K562 (cell line): ENCODE data around the gene CDH16. TPM values are rescaled to one million over a fixed set of nuclear protein-coding genes. Genes with fewer than 3 reads are reported as not detected.

Experiments
- ATAC-seq: fragments of 200-7000 bp; cut with Tn5 transposase; 3 replicates; pipeline ENCODE4 v1.9.1; 2020; ENCODE audit warnings: moderate library complexity
- BruUV-seq: library from RNA; stranded (reverse); fragments of 400-500 nt; replicated peaks from 2 replicates; lab custom pipeline; 2021; lab: Mats Ljungman, UMichigan
- CTCF ChIA-PET: fragments of 300-600 bp; formaldehyde crosslinking; extraction: SDS; loops from one replicate; lab custom pipeline; 2021; ENCODE audit warnings: low intra/inter-chr PET ratio; lab: Yijun Ruan, JAX
- POLR2A ChIA-PET: fragments of 300-600, 350-650 bp; sonication (Branson Sonifier 250); formaldehyde crosslinking; extraction: SDS; loops from one replicate; lab custom pipeline; 2021; ENCODE audit warnings: antibody characterized with exemption, inconsistent platforms; lab: Yijun Ruan, JAX
- DNase-seq, 4 experiments: peaks; one replicate each; pipeline versions ENCODE4 v3.0.0 to v3.0.0-alpha.2; 2011 to 2018; ENCODE audit warnings: low spot score in 3 of 4, mixed read lengths in 3 of 4; ENCODE audit errors: extremely low read depth in 1 of 4
- FAIRE-seq: peaks from 2 replicates; lab custom pipeline; 2011; peaks lifted over from hg19 to GRCh38; lab: Jason Lieb, UNC
- H2AFZ ChIP-seq: 2 replicates; pipeline ENCODE4 v1.6.0; 2011; ENCODE audit warnings: low read depth, low read length, control low read depth, inconsistent platforms
- H3K27ac ChIP-seq: fragments of 200-600 bp; 3 replicates; pipeline ENCODE4 v1.8.0; 2011; ENCODE audit warnings: low read depth, mild to moderate bottlenecking, control low read depth, inconsistent platforms, low read length, moderate library complexity, mixed read lengths; ENCODE audit errors: extremely low read depth
- H3K27me3 ChIP-seq, 2 experiments: fragments of 300-600 bp in 1 of 2; 2 replicates in 1 of 2; 3 replicates in 1 of 2; pipeline versions ENCODE4 v1.6.0 to v1.8.0; 2011; ENCODE audit warnings: inconsistent platforms in 2 of 2, low read length in 2 of 2, mild to moderate bottlenecking in 1 of 2, mixed read lengths in 1 of 2, moderate library complexity in 1 of 2; ENCODE audit not compliant: control insufficient read depth in 2 of 2, insufficient read depth in 2 of 2
- H3K36me3 ChIP-seq: fragments of 300-600 bp; 3 replicates; pipeline ENCODE4 v1.8.0; 2011; ENCODE audit warnings: mild to moderate bottlenecking, low read length, inconsistent platforms; ENCODE audit not compliant: control insufficient read depth, insufficient read depth
- H3K4me1 ChIP-seq, 2 experiments: fragments of 200-600 bp in 1 of 2; replicated peaks in 1 of 2; 2 replicates in 1 of 2; 3 replicates in 1 of 2; pipeline versions ENCODE4 v1.5.1 to v1.8.0; 2011; ENCODE audit warnings: inconsistent platforms in 2 of 2, low read length in 2 of 2, mild to moderate bottlenecking in 1 of 2, mixed read lengths in 1 of 2, moderate library complexity in 1 of 2; ENCODE audit not compliant: control insufficient read depth in 2 of 2, insufficient read depth in 2 of 2
- H3K4me2 ChIP-seq: 2 replicates; pipeline ENCODE4 v1.6.1; 2011; ENCODE audit warnings: low read length, control low read depth, inconsistent platforms, mixed read lengths; ENCODE audit not compliant: insufficient read depth
- H3K4me3 ChIP-seq: fragments of 200-600 bp; sonication (generic), shearing (Covaris generic); 2 replicates; pipeline ENCODE4 v1.5.1; 2016; ENCODE audit warnings: control low read depth, inconsistent platforms
- H3K79me2 ChIP-seq: fragments of 200-600 bp; 3 replicates; pipeline ENCODE4 v1.8.0; 2011; ENCODE audit warnings: low read length, inconsistent platforms; ENCODE audit not compliant: control insufficient read depth, insufficient read depth
- H3K9ac ChIP-seq, 2 experiments: 2 replicates each; pipeline versions ENCODE4 v1.6.0 to v1.6.1; 2011; ENCODE audit warnings: low read depth in 2 of 2, low read length in 2 of 2, control low read depth in 1 of 2, inconsistent platforms in 1 of 2, mild to moderate bottlenecking in 1 of 2, mixed read lengths in 1 of 2; ENCODE audit not compliant: insufficient read depth in 1 of 2
- H3K9me1 ChIP-seq: one replicate; pipeline ENCODE4 v1.6.0; 2011; ENCODE audit warnings: inconsistent platforms, mild to moderate bottlenecking, low read length, moderate library complexity; ENCODE audit not compliant: control insufficient read depth, insufficient read depth
- H3K9me3 ChIP-seq: replicated peaks from 2 replicates; pipeline ENCODE4 v1.5.1; 2011; ENCODE audit warnings: low read depth, low read length, inconsistent platforms; ENCODE audit not compliant: control insufficient read depth, insufficient read depth
- H4K20me1 ChIP-seq: replicated peaks from 2 replicates; pipeline ENCODE4 v1.6.1; 2011; ENCODE audit warnings: low read length, inconsistent platforms, mixed read lengths; ENCODE audit not compliant: control insufficient read depth, insufficient read depth
- COPS2 ChIP-seq: fragments of 450-650 bp; conservative IDR thresholded peaks from 2 replicates; pipeline ENCODE4 v1.6.1; 2016; ENCODE audit warnings: mild to moderate bottlenecking, moderate library complexity
- CREM ChIP-seq: IDR thresholded peaks from 2 replicates; pipeline ENCODE4 v1.6.1; 2014; ENCODE audit warnings: antibody characterized with exemption, low read depth
- EGR1 ChIP-seq: fragments of 450-650 bp; conservative IDR thresholded peaks from 2 replicates; pipeline ENCODE4 v1.6.1; 2017; ENCODE audit warnings: mild to moderate bottlenecking
- NCOA6 ChIP-seq: fragments of 450-650 bp; IDR thresholded peaks from 2 replicates; pipeline ENCODE4 v1.6.1; 2017; ENCODE audit warnings: mild to moderate bottlenecking
- NR2C1 ChIP-seq, 2 experiments: fragments of 450-650 bp; IDR thresholded peaks; 2 replicates each; pipeline ENCODE4 v1.6.1; 2017; ENCODE audit warnings: mild to moderate bottlenecking in 2 of 2, antibody characterized with exemption in 1 of 2, inconsistent platforms in 1 of 2, missing compliant biosample characterization in 1 of 2, missing genetic modification characterization in 1 of 2
- PHB2 ChIP-seq: fragments of 450-650 bp; IDR thresholded peaks from 2 replicates; pipeline ENCODE4 v1.6.1; 2017; ENCODE audit warnings: low read depth
- PHF8 ChIP-seq: fragments of 200-600 bp; sonication (generic); IDR thresholded peaks from 2 replicates; pipeline ENCODE4 v1.6.1; 2012; ENCODE audit warnings: mixed run types, mild to moderate bottlenecking, inconsistent platforms, low read length, moderate library complexity, borderline replicate concordance
- POLR2B ChIP-seq: fragments of 450-650 bp; IDR thresholded peaks from 2 replicates; pipeline ENCODE4 v1.6.1; 2018; ENCODE audit warnings: low read depth; ENCODE audit not compliant: partially characterized antibody
- PTBP1 ChIP-seq: fragments of 200-400 bp; formaldehyde crosslinking; IDR thresholded peaks from 2 replicates; pipeline ENCODE4 v1.6.1; 2017; ENCODE audit warnings: low read depth, low read length
- SREBF1 ChIP-seq: fragments of 150-350 bp; IDR thresholded peaks from 2 replicates; pipeline ENCODE4 v1.6.1; 2014; ENCODE audit warnings: antibody characterized with exemption, low read depth, low read length, borderline replicate concordance
- VEZF1 ChIP-seq: fragments of 200-800 bp; sonication (Bioruptor generic); IDR thresholded peaks from 2 replicates; pipeline ENCODE4 v1.6.1; 2017; ENCODE audit warnings: missing genetic modification characterization, missing compliant biosample characterization
- ZNF561 ChIP-seq: fragments of 450-650 bp; formaldehyde crosslinking; conservative IDR thresholded peaks from 2 replicates; pipeline ENCODE4 v1.4.0; 2020; ENCODE audit warnings: mild to moderate bottlenecking, moderate library complexity
- WGBS: fragments of 100-300 bp; shearing (Covaris generic); methylation state at CpG from one replicate; pipeline ENCODE4 v1.1.6; 2016; ENCODE audit warnings: low coverage, mixed read lengths; ENCODE audit not compliant: insufficient coverage; ENCODE audit errors: missing lambda C conversion rate; 5-methylcytosine and 5-hydroxymethylcytosine counted together
- in situ Hi-C: fragments of 300-500 bp; cut with MboI; formaldehyde crosslinking; loops from 4 replicates; pipeline ENCODE4 v1.15.0; 2018; ENCODE audit warnings: inconsistent platforms, mixed read lengths
- intact Hi-C: fragments of 100-400 bp; cut with micrococcal nuclease; formaldehyde crosslinking; loops from 2 replicates; pipeline ENCODE4 v1.14.2; 2022
- polyA plus RNA-seq, 8 experiments: library from polyadenylated mRNA; depleted of rRNA in 4 of 8; stranded (reverse) in 5 of 8; unstranded in 3 of 8; fragments of >200 nt; fragmentation: Nextera tagmentation in 2 of 8; fragmentation: Illumina TruSeq in 1 of 8; extraction: Ambion mirVana in 2 of 8; extraction: Trizol in 1 of 8; gene quantifications; 2 replicates each; pipeline versions ENCODE4 v1.2.1 to v1.2.3, GENCODE V29; 2011 to 2014; ENCODE audit warnings: inconsistent platforms in 1 of 8, missing spikeins in 1 of 8
- total RNA-seq, 7 experiments: library from RNA; depleted of rRNA in 6 of 7; stranded (reverse); fragments of >200 nt in 6 of 7; fragmentation: Illumina TruSeq in 2 of 7; extraction: Trizol in 2 of 7; gene quantifications; 2 replicates each; pipeline versions ENCODE4 v1.2.1 to v1.2.3, GENCODE V29; 2011 to 2021; ENCODE audit warnings: low replicate concordance in 1 of 7
- TF ChIP-seq, protein P1 (sequence below): fragments of 450-650 bp; IDR thresholded peaks from one replicate; pipeline ENCODE4 v1.6.1; 2018; ENCODE audit warnings: mild to moderate bottlenecking, moderate library complexity; ENCODE audit not compliant: partially characterized antibody
- TF ChIP-seq, protein P2 (sequence below): fragments of 250-450 bp; sonication (Bioruptor Pico); IDR thresholded peaks from 2 replicates; pipeline ENCODE4 v1.5.0; 2020; ENCODE audit warnings: mild to moderate bottlenecking, borderline replicate concordance
- TF ChIP-seq, protein P3 (sequence below): fragments of 450-650 bp; IDR thresholded peaks from 2 replicates; pipeline ENCODE4 v1.6.1; 2016; ENCODE audit warnings: borderline replicate concordance

Gene CDH16
- total and polyA plus RNA-seq, 9 of the 15 experiments (the other 6 are each of a cell fraction or from before 2014, with no cell fraction given) = not detected

DNA sequence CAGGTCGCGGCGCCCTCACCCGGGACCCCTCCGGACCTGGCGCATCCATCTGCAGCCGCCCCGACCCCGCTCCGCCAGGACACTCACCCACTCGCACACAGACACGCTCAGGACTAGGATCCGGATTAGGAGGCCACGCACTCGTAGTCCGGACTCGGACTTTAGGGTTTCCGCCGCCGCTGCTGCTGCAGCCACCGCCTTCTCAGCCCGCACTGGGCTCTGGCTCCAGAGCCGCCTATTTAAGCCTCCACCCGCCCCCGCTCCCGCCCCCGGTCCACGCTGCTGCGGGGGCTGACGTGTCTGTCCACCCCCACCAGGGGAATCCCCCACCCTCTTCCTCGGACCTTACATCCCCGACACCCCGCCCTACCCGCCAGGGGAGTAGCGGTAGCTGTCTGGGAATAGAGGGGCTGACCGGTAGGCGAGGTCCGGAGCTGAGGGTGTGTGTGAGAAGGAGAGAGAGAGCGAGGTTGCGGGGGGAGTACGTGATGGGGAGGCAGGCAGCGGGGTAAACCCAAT, 6.7 kb upstream of the CDH16 start, which contains the start of gene RRAD:
Gene RRAD (minus strand): TSS at position 214 of the 519 bp plus-strand sequence. CDS start 356 bp downstream, outside the sequence.
- Histone ChIP-seq H4K20me1 (no peaks in the 10 kb centered on the region; the same call in 1 of the 2 replicates), H3K9me1 (no peaks in the 10 kb centered on the region), H3K9ac (peak within 1 kb of the TSS in 1 of 2 experiments; percentile 85; a peak in 2 of 4 replicates), H3K36me3 (no peaks in the 10 kb centered on the region), H3K4me1 (peaks cover 0 to 31% of the 10 kb centered on the region in 2 experiments; a peak in 3 of 5 replicates), H2AFZ (peak within 1 kb of the TSS; percentile 86), H3K79me2 (no peaks in the 10 kb centered on the region), H3K9me3 (no peaks in the 10 kb centered on the region), H3K4me3 (peak within 1 kb of the TSS; percentile 32), H3K27ac (no peak within 1 kb of the TSS), H3K27me3 (peaks cover 4 to 38% of the 10 kb centered on the region in 2 experiments; a peak in 2 of 5 replicates), H3K4me2 (peak within 1 kb of the TSS; percentile 68)
- BruUV-seq = no TSS peak
- CTCF ChIA-PET = interaction anchor here (0.5 to 1.5 kb wide), 3 partner anchors 10 to 30 kb away, joined by 3 to 10 read pairs (median 3); no protein-coding TSS in a partner anchor
- intact Hi-C loops (loop anchor here (5.0 kb wide), 1 partner anchor 518 kb away; no protein-coding TSS in a partner anchor), in situ Hi-C loops (no loop called here)
- peak; percentile 31 for ATAC-seq
- FAIRE-seq = no peak
- POLR2A ChIA-PET = interaction anchor here (0.5 to 1.0 kb wide), 2 partner anchors 17 to 41 kb away, joined by 3 read pairs; no protein-coding TSS in a partner anchor
- 4% methylated on average over 16 of the region's 42 CpGs for WGBS
- DNase-seq = peak; percentile 35 to 77 (median 56)
- TF ChIP-seq, protein P1, sequence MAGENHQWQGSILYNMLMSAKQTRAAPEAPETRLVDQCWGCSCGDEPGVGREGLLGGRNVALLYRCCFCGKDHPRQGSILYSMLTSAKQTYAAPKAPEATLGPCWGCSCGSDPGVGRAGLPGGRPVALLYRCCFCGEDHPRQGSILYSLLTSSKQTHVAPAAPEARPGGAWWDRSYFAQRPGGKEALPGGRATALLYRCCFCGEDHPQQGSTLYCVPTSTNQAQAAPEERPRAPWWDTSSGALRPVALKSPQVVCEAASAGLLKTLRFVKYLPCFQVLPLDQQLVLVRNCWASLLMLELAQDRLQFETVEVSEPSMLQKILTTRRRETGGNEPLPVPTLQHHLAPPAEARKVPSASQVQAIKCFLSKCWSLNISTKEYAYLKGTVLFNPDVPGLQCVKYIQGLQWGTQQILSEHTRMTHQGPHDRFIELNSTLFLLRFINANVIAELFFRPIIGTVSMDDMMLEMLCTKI = no peak
- TF ChIP-seq VEZF1 (CRISPR knock-in tag) (peak; percentile 50; the same call in 1 of the 2 replicates), ZNF561 (no peak), NCOA6 (peak; percentile 61; the same call in 1 of the 2 replicates), COPS2 (no peak), SREBF1 (no peak), PHB2 (no peak), PTBP1 (no peak), EGR1 (peak; percentile 93), NR2C1 (IDR thresholded peaks at IDR 0.05) (no peak), NR2C1 (tag; IDR thresholded peaks at IDR 0.05) (no peak), CREM (peak; percentile 38; the same call in 1 of the 2 replicates), PHF8 (no peak), POLR2B (no peak)
- TF ChIP-seq, protein P2, sequence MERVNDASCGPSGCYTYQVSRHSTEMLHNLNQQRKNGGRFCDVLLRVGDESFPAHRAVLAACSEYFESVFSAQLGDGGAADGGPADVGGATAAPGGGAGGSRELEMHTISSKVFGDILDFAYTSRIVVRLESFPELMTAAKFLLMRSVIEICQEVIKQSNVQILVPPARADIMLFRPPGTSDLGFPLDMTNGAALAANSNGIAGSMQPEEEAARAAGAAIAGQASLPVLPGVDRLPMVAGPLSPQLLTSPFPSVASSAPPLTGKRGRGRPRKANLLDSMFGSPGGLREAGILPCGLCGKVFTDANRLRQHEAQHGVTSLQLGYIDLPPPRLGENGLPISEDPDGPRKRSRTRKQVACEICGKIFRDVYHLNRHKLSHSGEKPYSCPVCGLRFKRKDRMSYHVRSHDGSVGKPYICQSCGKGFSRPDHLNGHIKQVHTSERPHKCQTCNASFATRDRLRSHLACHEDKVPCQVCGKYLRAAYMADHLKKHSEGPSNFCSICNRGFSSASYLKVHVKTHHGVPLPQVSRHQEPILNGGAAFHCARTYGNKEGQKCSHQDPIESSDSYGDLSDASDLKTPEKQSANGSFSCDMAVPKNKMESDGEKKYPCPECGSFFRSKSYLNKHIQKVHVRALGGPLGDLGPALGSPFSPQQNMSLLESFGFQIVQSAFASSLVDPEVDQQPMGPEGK (CRISPR knock-in tag) = no peak
- TF ChIP-seq, protein P3, sequence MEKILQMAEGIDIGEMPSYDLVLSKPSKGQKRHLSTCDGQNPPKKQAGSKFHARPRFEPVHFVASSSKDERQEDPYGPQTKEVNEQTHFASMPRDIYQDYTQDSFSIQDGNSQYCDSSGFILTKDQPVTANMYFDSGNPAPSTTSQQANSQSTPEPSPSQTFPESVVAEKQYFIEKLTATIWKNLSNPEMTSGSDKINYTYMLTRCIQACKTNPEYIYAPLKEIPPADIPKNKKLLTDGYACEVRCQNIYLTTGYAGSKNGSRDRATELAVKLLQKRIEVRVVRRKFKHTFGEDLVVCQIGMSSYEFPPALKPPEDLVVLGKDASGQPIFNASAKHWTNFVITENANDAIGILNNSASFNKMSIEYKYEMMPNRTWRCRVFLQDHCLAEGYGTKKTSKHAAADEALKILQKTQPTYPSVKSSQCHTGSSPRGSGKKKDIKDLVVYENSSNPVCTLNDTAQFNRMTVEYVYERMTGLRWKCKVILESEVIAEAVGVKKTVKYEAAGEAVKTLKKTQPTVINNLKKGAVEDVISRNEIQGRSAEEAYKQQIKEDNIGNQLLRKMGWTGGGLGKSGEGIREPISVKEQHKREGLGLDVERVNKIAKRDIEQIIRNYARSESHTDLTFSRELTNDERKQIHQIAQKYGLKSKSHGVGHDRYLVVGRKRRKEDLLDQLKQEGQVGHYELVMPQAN = no peak
